NCI-H446 treated with DMSO at 0.1 percent for 48 hours (cell line): ENCODE data around the gene AXIN1.
"Not testable (repeated sequence)": the region's sequence is repeated elsewhere in the genome, so short reads cannot be mapped to it uniquely, and the experiment has no call there.

Experiments used
- DNase-seq: peaks from one replicate; lab custom pipeline; 2025; lab: John Stamatoyannopoulos, UW

AXIN1 gene

GRCh38 chr16:283033-283805 is 69.3 kb downstream of the AXIN1 start, which contains the start of gene PDIA2:
TSS of gene PDIA2 (plus strand) at chr16:283164. CDS start at chr16:283170, 6 bp downstream.
- DNase-seq: no peak

- no peak for DNase-seq
Observed at GRCh38 chr16:282491-282890, 70.0 kb downstream of the AXIN1 start.

GRCh38 chr16:281660-282255 is 70.8 kb downstream of the AXIN1 start:
- DNase-seq: no peak

- DNase-seq: no peak
Observed at GRCh38 chr16:280991-281659, 71.4 kb downstream of the AXIN1 start.

- DNase-seq: no peak
Observed at GRCh38 chr16:280552-280951, 72.0 kb downstream of the AXIN1 start, which contains the start of gene ARHGDIG. TSS of gene ARHGDIG (plus strand) at chr16:280591. CDS start at chr16:280681, 90 bp downstream.

GRCh38 chr16:280005-280460 is 72.5 kb downstream of the AXIN1 start:
- DNase-seq: no peak

GRCh38 chr16:279531-279930 is 73.0 kb downstream of the AXIN1 start:
- no peak for DNase-seq

- no peak for DNase-seq
Observed at GRCh38 chr16:278863-279366, 73.6 kb downstream of the AXIN1 start.

- DNase-seq: no peak
Observed at GRCh38 chr16:276426-277077, 76.0 kb downstream of the AXIN1 start.

GRCh38 chr16:275786-276232 is 76.7 kb downstream of the AXIN1 start, which contains the start of gene RGS11:
TSS of gene RGS11 (minus strand) at chr16:275944. CDS start at chr16:275911, 33 bp downstream.
- DNase-seq: no peak

GRCh38 chr16:275041-275641 is 77.4 kb downstream of the AXIN1 start:
- DNase-seq: no peak

GRCh38 chr16:273547-274421 is 78.7 kb downstream of the AXIN1 start:
- no peak for DNase-seq

GRCh38 chr16:272633-273546 is 79.6 kb downstream of the AXIN1 start:
- DNase-seq: no peak

- DNase-seq: no peak
Observed at GRCh38 chr16:270381-271255, 81.9 kb downstream of the AXIN1 start.

- DNase-seq: no peak
Observed at GRCh38 chr16:269061-269796, 83.3 kb downstream of the AXIN1 start.

GRCh38 chr16:268141-269053 is 84.1 kb downstream of the AXIN1 start:
- no peak for DNase-seq

- not testable (repeated sequence) for DNase-seq
Observed at GRCh38 chr16:267562-267961, 85.0 kb downstream of the AXIN1 start.
